H1 (cell line): ENCODE data around the gene JAG1. TPM values are rescaled to one million over a fixed set of nuclear protein-coding genes. Genes with fewer than 3 reads are reported as not detected.

Source experiments
- CTCF ChIA-PET: fragments of 300-600 bp; sonication (Branson Sonifier 250); formaldehyde crosslinking; loops from one replicate; lab custom pipeline; 2021; ENCODE audit not compliant: partially characterized antibody; lab: Charles Lee
- POLR2A ChIA-PET: fragments of 300-600 bp; sonication (Branson Sonifier 250); formaldehyde crosslinking; loops from one replicate; lab custom pipeline; 2021; ENCODE audit warnings: inconsistent platforms; ENCODE audit not compliant: partially characterized antibody; lab: Charles Lee
- DNase-seq, 2 experiments: peaks; one replicate each; pipeline versions ENCODE4 v3.0.0 to v3.0.0-alpha.2; 2010 to 2022; ENCODE audit warnings: low spot score in 2 of 2, low read depth in 1 of 2, mixed read lengths in 1 of 2
- FAIRE-seq: peaks from 2 replicates; lab custom pipeline; 2011; peaks lifted over from hg19 to GRCh38; lab: Jason Lieb, UNC
- H2AFZ ChIP-seq: 2 replicates; pipeline ENCODE4 v1.8.1; 2012; ENCODE audit warnings: low read length, inconsistent platforms
- H2AK5ac ChIP-seq: 2 replicates; pipeline ENCODE4 v1.6.1; 2013; ENCODE audit warnings: low read depth, low read length
- H2BK120ac ChIP-seq: replicated peaks from 2 replicates; pipeline ENCODE3; 2013; ENCODE audit warnings: low read depth, low read length, inconsistent platforms
- H2BK12ac ChIP-seq: 2 replicates; pipeline ENCODE4 v1.6.1; 2013; ENCODE audit warnings: low read depth, low read length
- H2BK15ac ChIP-seq: 2 replicates; pipeline ENCODE4 v1.6.1; 2013; ENCODE audit warnings: low read length
- H2BK20ac ChIP-seq: 2 replicates; pipeline ENCODE4 v1.6.1; 2013; ENCODE audit warnings: low read length
- H2BK5ac ChIP-seq: 2 replicates; pipeline ENCODE4 v1.6.1; 2013; ENCODE audit warnings: low read depth, low read length
- H3K14ac ChIP-seq: 2 replicates; pipeline ENCODE4 v1.6.1; 2013; ENCODE audit warnings: inconsistent platforms; ENCODE audit not compliant: insufficient read length
- H3K18ac ChIP-seq: 2 replicates; pipeline ENCODE4 v1.6.1; 2013; ENCODE audit warnings: low read length; ENCODE audit errors: extremely low read depth
- H3K23ac ChIP-seq: 2 replicates; pipeline ENCODE4 v1.6.1; 2013; ENCODE audit warnings: inconsistent platforms; ENCODE audit not compliant: insufficient read length
- H3K23me2 ChIP-seq: 2 replicates; pipeline ENCODE4 v1.6.1; 2013; ENCODE audit warnings: low read depth, low read length
- H3K27ac ChIP-seq: 2 replicates; pipeline ENCODE4 v1.6.1; 2011; ENCODE audit warnings: low read depth, low read length, inconsistent platforms
- H3K27me3 ChIP-seq, 4 experiments: replicated peaks in 1 of 4; 1 replicate in 1 of 4; 2 replicates in 3 of 4; pipeline versions ENCODE4 v1.6.1 to v1.8.1; 2011 to 2013; ENCODE audit warnings: low read length in 3 of 4, mild to moderate bottlenecking in 3 of 4, inconsistent platforms in 2 of 4, mixed read lengths in 2 of 4, moderate library complexity in 1 of 4; ENCODE audit not compliant: control insufficient read depth in 3 of 4, insufficient read depth in 3 of 4; ENCODE audit errors: extremely low read depth in 1 of 4
- H3K36me3 ChIP-seq, 4 experiments: 2 replicates each; pipeline versions ENCODE4 v1.6.1 to v1.8.1; 2011 to 2013; ENCODE audit warnings: mild to moderate bottlenecking in 4 of 4, low read length in 3 of 4, moderate library complexity in 2 of 4, control low read depth in 1 of 4, inconsistent platforms in 1 of 4; ENCODE audit not compliant: insufficient read depth in 4 of 4, control insufficient read depth in 2 of 4
- H3K4ac ChIP-seq: replicated peaks from 2 replicates; pipeline ENCODE3; 2013; ENCODE audit warnings: low read length, low read depth, mixed read lengths, inconsistent platforms; ENCODE audit not compliant: insufficient read length
- H3K4me1 ChIP-seq, 4 experiments: replicated peaks in 1 of 4; 1 replicate in 1 of 4; 2 replicates in 3 of 4; pipeline versions ENCODE4 v1.6.1 to v1.8.1; 2011 to 2013; ENCODE audit warnings: low read length in 3 of 4, inconsistent platforms in 2 of 4, mixed read lengths in 1 of 4; ENCODE audit not compliant: insufficient read depth in 4 of 4, control insufficient read depth in 3 of 4
- H3K4me2 ChIP-seq, 2 experiments: 2 replicates each; pipeline versions ENCODE4 v1.6.1 to v1.8.1; 2011 to 2013; ENCODE audit warnings: low read depth in 2 of 2, low read length in 2 of 2, control low read depth in 1 of 2, inconsistent platforms in 1 of 2, mild to moderate bottlenecking in 1 of 2; ENCODE audit not compliant: insufficient read depth in 1 of 2
- H3K4me3 ChIP-seq, 4 experiments: fragments of 200-600, 300-600 bp in 1 of 4; sonication (generic), shearing (Covaris generic), sonication (Bioruptor Twin) in 1 of 4; 2 replicates each; pipeline versions ENCODE4 v1.5.1 to v1.8.1; 2011 to 2016; ENCODE audit warnings: low read length in 4 of 4, low read depth in 3 of 4, control low read depth in 2 of 4, inconsistent platforms in 2 of 4, mild to moderate bottlenecking in 2 of 4, mixed read lengths in 1 of 4, moderate library complexity in 1 of 4; ENCODE audit not compliant: insufficient read depth in 2 of 4; ENCODE audit errors: extremely low read depth in 1 of 4
- H3K56ac ChIP-seq: replicated peaks from 2 replicates; pipeline ENCODE3; 2013; ENCODE audit warnings: low read depth, mild to moderate bottlenecking, mixed read lengths, low read length, inconsistent platforms; ENCODE audit not compliant: insufficient read length
- H3K79me1 ChIP-seq: 2 replicates; pipeline ENCODE4 v1.6.1; 2013; ENCODE audit warnings: low read depth, low read length, control low read depth
- H3K79me2 ChIP-seq, 2 experiments: 2 replicates each; pipeline versions ENCODE4 v1.6.1 to v1.8.1; 2012 to 2013; ENCODE audit warnings: low read length in 2 of 2, mild to moderate bottlenecking in 2 of 2, inconsistent platforms in 1 of 2; ENCODE audit not compliant: insufficient read depth in 2 of 2, control insufficient read depth in 1 of 2
- H3K9ac ChIP-seq, 4 experiments: replicated peaks in 1 of 4; 1 replicate in 1 of 4; 2 replicates in 3 of 4; pipeline versions ENCODE4 v1.6.1 to v1.8.1; 2011 to 2013; ENCODE audit warnings: low read depth in 3 of 4, low read length in 3 of 4, control low read depth in 2 of 4, mild to moderate bottlenecking in 2 of 4, moderate library complexity in 2 of 4, inconsistent platforms in 1 of 4; ENCODE audit errors: extremely low read depth in 1 of 4
- H3K9me3 ChIP-seq, 2 experiments: 2 replicates each; pipeline versions ENCODE4 v1.6.1 to v1.8.1; 2012 to 2013; ENCODE audit warnings: mild to moderate bottlenecking in 2 of 2, moderate library complexity in 2 of 2, control low read depth in 1 of 2, inconsistent platforms in 1 of 2, low read depth in 1 of 2, low read length in 1 of 2, mixed read lengths in 1 of 2; ENCODE audit not compliant: insufficient read depth in 2 of 2
- H4K20me1 ChIP-seq, 2 experiments: replicated peaks in 1 of 2; 2 replicates each; pipeline versions ENCODE3 to v1.8.1; 2011 to 2013; ENCODE audit warnings: inconsistent platforms in 2 of 2, low read length in 2 of 2, mild to moderate bottlenecking in 1 of 2; ENCODE audit not compliant: insufficient read depth in 2 of 2, control insufficient read depth in 1 of 2
- H4K5ac ChIP-seq: 2 replicates; pipeline ENCODE4 v1.6.1; 2013; ENCODE audit warnings: low read length, low read depth, mixed read lengths, inconsistent platforms; ENCODE audit not compliant: insufficient read length
- H4K8ac ChIP-seq: 2 replicates; pipeline ENCODE4 v1.8.0; 2013; ENCODE audit warnings: mild to moderate bottlenecking, moderate library complexity, low read length, inconsistent platforms; ENCODE audit not compliant: insufficient read depth; ENCODE audit errors: extremely low read depth
- H4K91ac ChIP-seq: replicated peaks from 2 replicates; pipeline ENCODE3; 2013; ENCODE audit warnings: low read length, mixed read lengths, inconsistent platforms; ENCODE audit not compliant: insufficient read length
- BRCA1 ChIP-seq: IDR thresholded peaks from 2 replicates; pipeline ENCODE4 v1.6.1; 2012; ENCODE audit warnings: low read depth, low read length, improper control_type of control experiment
- NRF1 ChIP-seq: IDR thresholded peaks from 2 replicates; pipeline ENCODE4 v1.6.1; 2011; ENCODE audit warnings: mild to moderate bottlenecking, low read depth, low read length, improper control_type of control experiment
- SUZ12 ChIP-seq: fragments of 200-600 bp; sonication (generic); IDR thresholded peaks from 2 replicates; pipeline ENCODE4 v1.6.1; 2012; ENCODE audit warnings: mild to moderate bottlenecking, inconsistent platforms, low read length, moderate library complexity, mixed read lengths
- WGBS, 2 experiments: shearing (Covaris generic) in 1 of 2; methylation state at CpG; one replicate each; pipeline versions ENCODE4 v1.1.6 to v1.1.7; 2013 to 2015; ENCODE audit warnings: low lambda C conversion rate in 2 of 2, mixed read lengths in 2 of 2, inconsistent platforms in 1 of 2, low coverage in 1 of 2, missing lambda C conversion rate in 1 of 2; ENCODE audit not compliant: insufficient replicate concordance in 2 of 2, insufficient coverage in 1 of 2, insufficient read length in 1 of 2; ENCODE audit errors: extremely low coverage in 1 of 2, missing lambda C conversion rate in 1 of 2; 5-methylcytosine and 5-hydroxymethylcytosine counted together
- polyA plus RNA-seq, 7 experiments: library from polyadenylated mRNA; depleted of rRNA in 3 of 7; stranded (reverse) in 5 of 7; unstranded in 2 of 7; fragments of >200 nt in 5 of 7; fragments of 200-250 nt in 2 of 7; gene quantifications; 1 replicate in 5 of 7; 2 replicates in 1 of 7; 4 replicates in 1 of 7; pipeline versions ENCODE4 v1.2.1 to v1.2.3, GENCODE V29; 2011 to 2013; ENCODE audit warnings: missing spikeins in 2 of 7, mixed read lengths in 2 of 7
- total RNA-seq: library from RNA; stranded (reverse); fragmentation: NEBNext Ultra II Directional; extraction: Animal tissue kit (Norgen Biotek cat#: 25700); gene quantifications from 2 replicates; pipeline ENCODE4 v1.2.1, GENCODE V29; 2021

Gene JAG1
- total and polyA plus RNA-seq, 2 of the 8 experiments (the other 6 are each of a cell fraction or from before 2014, with no cell fraction given): 13.5 to 27.3 TPM

- Histone ChIP-seq H2BK15ac (no peak overlapping the region), H2AK5ac (no peak overlapping the region; the same call in 1 of the 2 replicates), H3K79me2 (peaks cover 12 to 77% of the 10 kb centered on the region in 2 experiments), H2BK20ac (no peak overlapping the region), H3K27ac (no peak overlapping the region), H3K18ac (no peak overlapping the region), H2BK12ac (no peak overlapping the region; the same call in 1 of the 2 replicates), H3K23ac (no peak overlapping the region), H3K56ac (no peak overlapping the region), H3K23me2 (no peaks in the 10 kb centered on the region), H3K9me3 (no peaks in the 10 kb centered on the region), H3K27me3 (no peaks in the 10 kb centered on the region), H2BK5ac (no peak overlapping the region), H4K8ac (no peak overlapping the region), H3K36me3 (peaks cover 13 to 78% (median 35%) of the 10 kb centered on the region in 4 experiments), H3K4me3 (no peak overlapping the region), H3K4me2 (no peak overlapping the region), H3K79me1 (peaks cover 34% of the 10 kb centered on the region), H3K4me1 (peaks cover 19 to 40% (median 31%) of the 10 kb centered on the region in 4 experiments), H4K91ac (no peak overlapping the region), H3K4ac (no peak overlapping the region), H2AFZ (no peak overlapping the region), H3K9ac (no peak overlapping the region), H4K20me1 (peaks cover 10 to 33% of the 10 kb centered on the region in 2 experiments), H4K5ac (no peak overlapping the region), H3K14ac (no peak overlapping the region), H2BK120ac (no peak overlapping the region)
- CTCF ChIA-PET: interaction anchor here (1.0 to 2.1 kb wide), 5 partner anchors 13 to 884 kb away, joined by 3 to 14 read pairs (median 4); no protein-coding TSS in a partner anchor
- 82% methylated on average over 4 of the region's 5 CpGs; no CpG with 5 or more reads in 1 of the 2 experiments for WGBS, 2 experiments
- FAIRE-seq (no peak), DNase-seq (no peak)
- POLR2A ChIA-PET: interaction anchor here (0.8 to 1.7 kb wide), 3 partner anchors 9 to 311 kb away, joined by 3 to 8 read pairs (median 3); no protein-coding TSS in a partner anchor
- TF ChIP-seq NRF1: no peak
- no peak for TF ChIP-seq SUZ12
- TF ChIP-seq BRCA1: no peak
Observed at GRCh38 chr20:10658876-10659632, 14.7 kb downstream of the JAG1 start.
